Neuronal stem cell (in vitro differentiated cells): ENCODE results near the gene DPPA5.

Experiments used
- DNase-seq: peaks from one replicate; pipeline ENCODE4 v3.0.0-alpha.2; 2013; ENCODE audit warnings: low spot score
- H2AFZ ChIP-seq: one replicate; pipeline ENCODE4 v1.6.1; 2013; ENCODE audit warnings: mild to moderate bottlenecking, low read length, inconsistent platforms
- H2AK5ac ChIP-seq: 2 replicates; pipeline ENCODE4 v1.6.1; 2013; ENCODE audit warnings: low read depth, mild to moderate bottlenecking, inconsistent platforms, low read length, moderate library complexity, mixed read lengths
- H2BK120ac ChIP-seq: 2 replicates; pipeline ENCODE4 v1.6.1; 2013; ENCODE audit warnings: low read depth, mild to moderate bottlenecking, inconsistent platforms, low read length, moderate library complexity, mixed read lengths
- H2BK12ac ChIP-seq: one replicate; pipeline ENCODE4 v1.6.1; 2013; ENCODE audit warnings: low read length, inconsistent platforms
- H2BK15ac ChIP-seq: 2 replicates; pipeline ENCODE4 v1.6.1; 2013; ENCODE audit warnings: mild to moderate bottlenecking, low read length, inconsistent platforms, mixed read lengths
- H2BK5ac ChIP-seq: one replicate; pipeline ENCODE4 v1.6.1; 2013; ENCODE audit warnings: inconsistent platforms, mild to moderate bottlenecking, low read length, moderate library complexity
- H3K14ac ChIP-seq: one replicate; pipeline ENCODE4 v1.6.1; 2013; ENCODE audit warnings: low read length, inconsistent platforms
- H3K18ac ChIP-seq: 2 replicates; pipeline ENCODE4 v1.6.1; 2013; ENCODE audit warnings: low read length, inconsistent platforms
- H3K23ac ChIP-seq: 2 replicates; pipeline ENCODE4 v1.6.1; 2013; ENCODE audit warnings: low read depth, mild to moderate bottlenecking, mixed read lengths, low read length, inconsistent platforms; ENCODE audit not compliant: poor library complexity
- H3K27ac ChIP-seq: replicated peaks from 3 replicates; pipeline ENCODE4 v1.5.1; 2013; ENCODE audit warnings: low read length, inconsistent platforms
- H3K27me3 ChIP-seq, 3 experiments: 2 replicates each; pipeline ENCODE4 v1.6.1; 2013; ENCODE audit warnings: low read length in 3 of 3, mild to moderate bottlenecking in 2 of 3, inconsistent platforms in 1 of 3, low read depth in 1 of 3, mixed read lengths in 1 of 3, moderate library complexity in 1 of 3; ENCODE audit not compliant: control insufficient read depth in 3 of 3, insufficient read depth in 3 of 3
- H3K36me3 ChIP-seq, 2 donors: replicated peaks in 1 of 2; 2 replicates each; pipeline ENCODE4 v1.6.1; 2013; ENCODE audit warnings: low read length in 2 of 2; ENCODE audit not compliant: control insufficient read depth in 2 of 2, insufficient read depth in 2 of 2
- H3K4ac ChIP-seq: 2 replicates; pipeline ENCODE4 v1.6.1; 2013; ENCODE audit warnings: inconsistent platforms, mild to moderate bottlenecking, low read length, moderate library complexity
- H3K4me1 ChIP-seq, 2 donors: 1 replicate in 1 of 2; 2 replicates in 1 of 2; pipeline ENCODE4 v1.6.1; 2013; ENCODE audit warnings: low read length in 2 of 2, low read depth in 1 of 2; ENCODE audit not compliant: control insufficient read depth in 2 of 2, insufficient read depth in 1 of 2
- H3K4me2 ChIP-seq: one replicate; pipeline ENCODE4 v1.6.1; 2013; ENCODE audit warnings: mild to moderate bottlenecking, low read length, inconsistent platforms; ENCODE audit not compliant: insufficient read depth, poor library complexity, severe bottlenecking
- H3K4me3 ChIP-seq, 2 donors: 2 replicates each; pipeline ENCODE4 v1.5.1; 2013; ENCODE audit warnings: low read length in 2 of 2, mild to moderate bottlenecking in 2 of 2, inconsistent platforms in 1 of 2, moderate library complexity in 1 of 2
- H3K79me1 ChIP-seq: one replicate; pipeline ENCODE4 v1.6.1; 2013; ENCODE audit warnings: low read depth, mild to moderate bottlenecking, inconsistent platforms, low read length, moderate library complexity
- H3K9ac ChIP-seq: one replicate; pipeline ENCODE4 v1.6.1; 2013; ENCODE audit warnings: mild to moderate bottlenecking, low read depth, low read length, inconsistent platforms; ENCODE audit not compliant: poor library complexity
- H3K9me3 ChIP-seq, 2 donors: replicated peaks in 1 of 2; 2 replicates each; pipeline versions ENCODE3 to v1.6.1; 2013; ENCODE audit warnings: low read length in 2 of 2, mild to moderate bottlenecking in 2 of 2, inconsistent platforms in 1 of 2, low read depth in 1 of 2, mixed read lengths in 1 of 2, moderate library complexity in 1 of 2; ENCODE audit not compliant: control insufficient read depth in 2 of 2, insufficient read depth in 1 of 2
- H4K8ac ChIP-seq: one replicate; pipeline ENCODE4 v1.6.1; 2013; ENCODE audit warnings: low read depth, mild to moderate bottlenecking, inconsistent platforms, low read length, moderate library complexity
- H4K91ac ChIP-seq: one replicate; pipeline ENCODE4 v1.6.1; 2013; ENCODE audit warnings: low read length, low read depth, mild to moderate bottlenecking, inconsistent platforms; ENCODE audit not compliant: poor library complexity
- WGBS, 2 donors: extraction: QIAGEN DNeasy Blood & Tissue Kit; methylation state at CpG; one replicate each; pipeline ENCODE4 v1.1.7; 2013; ENCODE audit warnings: missing lambda C conversion rate in 2 of 2, mixed read lengths in 1 of 2; ENCODE audit not compliant: insufficient read length in 2 of 2, insufficient replicate concordance in 1 of 2; ENCODE audit errors: extremely low coverage in 2 of 2; 5-methylcytosine and 5-hydroxymethylcytosine counted together

Gene DPPA5

DNA sequence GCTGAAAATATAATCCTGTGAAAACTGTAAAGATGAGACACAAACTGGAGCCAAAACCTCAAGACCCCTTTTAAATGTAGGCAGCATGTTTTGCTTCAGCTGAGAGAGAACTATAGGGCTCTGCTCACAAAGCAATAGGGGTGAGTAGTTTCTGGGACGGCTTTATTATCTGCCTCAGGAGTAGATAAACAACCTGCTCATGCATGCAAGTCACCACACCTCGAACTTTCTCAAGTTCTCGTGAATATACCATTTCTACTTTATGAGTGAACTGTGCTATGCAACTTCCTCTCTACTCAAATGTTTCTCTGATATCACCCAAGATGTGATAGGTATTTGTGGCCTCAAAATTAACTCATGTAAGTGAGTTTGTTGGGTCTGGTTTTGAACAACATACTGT lies 23.1 kb upstream of the DPPA5 start:
- H3K79me1 ChIP-seq = no peaks in the 10 kb centered on the region
- no peak overlapping the region for H3K4ac ChIP-seq
- H2AK5ac ChIP-seq = no peak overlapping the region
- no peak overlapping the region for H2BK5ac ChIP-seq
- no peak overlapping the region for H3K14ac ChIP-seq
- H3K4me2 ChIP-seq = no peak overlapping the region
- peaks cover 0 to 2% of the 10 kb centered on the region in 2 donors for H3K9me3 ChIP-seq
- no peak overlapping the region for H4K8ac ChIP-seq
- no peak overlapping the region for H3K9ac ChIP-seq
- H3K4me1 ChIP-seq = no peaks in the 10 kb centered on the region
- no peak overlapping the region for H3K23ac ChIP-seq
- no peak overlapping the region for H4K91ac ChIP-seq
- H2BK12ac ChIP-seq = no peak overlapping the region
- no CpG with 5 or more reads among the region's 3 CpGs for WGBS, 2 donors
- no peaks in the 10 kb centered on the region for H3K27me3 ChIP-seq
- H2BK120ac ChIP-seq = no peak overlapping the region
- no peak for DNase-seq
- H2AFZ ChIP-seq = no peak overlapping the region
- H3K18ac ChIP-seq = no peak overlapping the region
- no peak overlapping the region for H3K27ac ChIP-seq
- no peak overlapping the region for H3K4me3 ChIP-seq
- H3K36me3 ChIP-seq = no peaks in the 10 kb centered on the region
- no peak overlapping the region for H2BK15ac ChIP-seq

- Histone ChIP-seq H2BK5ac (no peak overlapping the region), H3K9me3 (peaks cover 0 to 2% of the 10 kb centered on the region in 2 donors), H3K18ac (no peak overlapping the region), H4K8ac (no peak overlapping the region), H2BK15ac (no peak overlapping the region), H2AFZ (no peak overlapping the region), H3K4me3 (no peak overlapping the region), H4K91ac (no peak overlapping the region), H3K4me1 (no peaks in the 10 kb centered on the region), H3K36me3 (no peaks in the 10 kb centered on the region), H3K79me1 (no peaks in the 10 kb centered on the region), H3K9ac (no peak overlapping the region), H3K27me3 (no peaks in the 10 kb centered on the region), H2BK12ac (no peak overlapping the region), H3K27ac (no peak overlapping the region), H2BK120ac (no peak overlapping the region), H2AK5ac (no peak overlapping the region), H3K4me2 (no peak overlapping the region), H3K4ac (no peak overlapping the region), H3K23ac (no peak overlapping the region), H3K14ac (no peak overlapping the region)
- DNase-seq = no peak
- no CpG with 5 or more reads among the region's 1 CpG for WGBS, 2 donors
Measured at GRCh38 chr6:73375216-73375615, 21.1 kb upstream of the DPPA5 start.

GRCh38 chr6:73372516-73372915 lies 18.4 kb upstream of the DPPA5 start:
- Histone ChIP-seq H3K27me3 (no peaks in the 10 kb centered on the region), H3K9me3 (peaks cover 0 to 2% of the 10 kb centered on the region in 2 donors), H3K36me3 (no peaks in the 10 kb centered on the region), H3K4me2 (no peak overlapping the region), H4K8ac (no peak overlapping the region), H3K18ac (no peak overlapping the region), H2AK5ac (no peak overlapping the region), H2BK12ac (no peak overlapping the region), H2BK120ac (no peak overlapping the region), H3K27ac (no peak overlapping the region), H4K91ac (no peak overlapping the region), H2AFZ (no peak overlapping the region), H2BK15ac (no peak overlapping the region), H3K4ac (no peak overlapping the region), H3K9ac (no peak overlapping the region), H3K23ac (no peak overlapping the region), H3K4me1 (no peaks in the 10 kb centered on the region), H2BK5ac (no peak overlapping the region), H3K79me1 (peaks cover 2% of the 10 kb centered on the region), H3K14ac (no peak overlapping the region), H3K4me3 (no peak overlapping the region)
- WGBS, 2 donors = no CpG with 5 or more reads among the region's 10 CpGs
- DNase-seq = no peak

GRCh38 chr6:73371984-73372383 lies 17.9 kb upstream of the DPPA5 start:
- Histone ChIP-seq H3K23ac (no peak overlapping the region), H2BK12ac (no peak overlapping the region), H3K14ac (no peak overlapping the region), H2BK15ac (no peak overlapping the region), H3K9ac (no peak overlapping the region), H3K27ac (no peak overlapping the region), H4K8ac (no peak overlapping the region), H2BK120ac (no peak overlapping the region), H3K4ac (no peak overlapping the region), H2AK5ac (no peak overlapping the region), H3K4me2 (no peak overlapping the region), H3K9me3 (peaks cover 0 to 2% of the 10 kb centered on the region in 2 donors), H3K4me3 (no peak overlapping the region), H3K18ac (no peak overlapping the region), H3K4me1 (no peaks in the 10 kb centered on the region), H3K36me3 (no peaks in the 10 kb centered on the region), H3K79me1 (peaks cover 2% of the 10 kb centered on the region), H2AFZ (no peak overlapping the region), H3K27me3 (no peaks in the 10 kb centered on the region), H2BK5ac (no peak overlapping the region), H4K91ac (no peak overlapping the region)
- DNase-seq = no peak
- WGBS, 2 donors = no CpG with 5 or more reads among the region's 4 CpGs
